Measurements from ENCODE around the gene CTNNA2. TPM values are rescaled to one million over a fixed set of nuclear protein-coding genes. Genes with fewer than 3 reads are reported as not detected.

CTNNA2 gene
- total and polyA plus RNA-seq, 2 of the 8 experiments (the other 6 are each of a cell fraction or from before 2014, with no cell fraction given) = 3.9 to 9.0 TPM

DNA sequence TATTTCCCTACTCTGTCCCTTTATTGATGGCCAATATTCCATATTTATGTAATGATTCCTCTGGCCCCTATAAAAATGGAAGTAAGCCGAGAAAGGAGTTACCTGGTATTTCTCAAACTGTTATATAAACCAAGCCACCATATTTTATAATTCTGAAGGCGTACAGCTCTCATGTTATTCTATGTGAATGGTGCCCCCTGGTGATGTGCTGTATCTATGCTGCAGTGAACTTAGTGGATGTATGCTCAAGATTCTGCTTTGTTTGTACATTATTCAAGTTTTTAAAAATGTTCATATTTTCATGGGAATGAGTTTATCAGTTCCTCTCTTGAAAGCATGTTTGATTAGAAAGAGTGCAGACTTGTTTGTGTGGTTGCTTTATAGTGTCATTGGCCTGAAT lies 986.2 kb downstream of the CTNNA2 start (continued):
- peak in 2 of 3 experiments; percentile 21 to 45; a peak in 2 of 4 replicates for TF ChIP-seq CTCF (IDR thresholded peaks at IDR 0.05; ENCODE audit: control extremely low read depth in 1 of 3, insufficient read depth in 1 of 3, low read depth in 1 of 3, low read length in 3 of 3)

Measured in H1 (cell line).